ENCODE measurements around the gene TECTA.

TECTA gene

GRCh38 chr11:121206810-121207209 is 105.8 kb downstream of the TECTA start:
- Histone ChIP-seq H3K27me3 (ENCODE audit: control insufficient read depth, insufficient read depth, low read length) (no peaks in the 10 kb centered on the region), H3K4me1 (ENCODE audit: control insufficient read depth, insufficient read depth, low read length) (no peaks in the 10 kb centered on the region), H3K36me3 (ENCODE audit: control insufficient read depth, insufficient read depth, low read length) (no peaks in the 10 kb centered on the region), H3K4me3 (ENCODE audit: low read length) (no peak overlapping the region), H3K9me3 (ENCODE audit: control insufficient read depth, insufficient read depth, low read length) (no peaks in the 10 kb centered on the region), H3K27ac (ENCODE audit: low read length) (no peak overlapping the region)
- WGBS (ENCODE audit: insufficient coverage, insufficient read length), result no CpG with 5 or more reads among the region's 2 CpGs
- no peak for DNase-seq (ENCODE audit: low read depth, low spot score)

GRCh38 chr11:121207485-121208115 is 106.6 kb downstream of the TECTA start:
- H3K9me3 ChIP-seq (ENCODE audit: control insufficient read depth, insufficient read depth, low read length), result no peaks in the 10 kb centered on the region
- no peak for DNase-seq (ENCODE audit: low read depth, low spot score)
- no peaks in the 10 kb centered on the region for H3K27me3 ChIP-seq (ENCODE audit: control insufficient read depth, insufficient read depth, low read length)
- no peak overlapping the region for H3K27ac ChIP-seq (ENCODE audit: low read length)
- H3K36me3 ChIP-seq (ENCODE audit: control insufficient read depth, insufficient read depth, low read length), result no peaks in the 10 kb centered on the region
- no peak overlapping the region for H3K4me3 ChIP-seq (ENCODE audit: low read length)
- H3K4me1 ChIP-seq (ENCODE audit: control insufficient read depth, insufficient read depth, low read length), result no peaks in the 10 kb centered on the region

DNA sequence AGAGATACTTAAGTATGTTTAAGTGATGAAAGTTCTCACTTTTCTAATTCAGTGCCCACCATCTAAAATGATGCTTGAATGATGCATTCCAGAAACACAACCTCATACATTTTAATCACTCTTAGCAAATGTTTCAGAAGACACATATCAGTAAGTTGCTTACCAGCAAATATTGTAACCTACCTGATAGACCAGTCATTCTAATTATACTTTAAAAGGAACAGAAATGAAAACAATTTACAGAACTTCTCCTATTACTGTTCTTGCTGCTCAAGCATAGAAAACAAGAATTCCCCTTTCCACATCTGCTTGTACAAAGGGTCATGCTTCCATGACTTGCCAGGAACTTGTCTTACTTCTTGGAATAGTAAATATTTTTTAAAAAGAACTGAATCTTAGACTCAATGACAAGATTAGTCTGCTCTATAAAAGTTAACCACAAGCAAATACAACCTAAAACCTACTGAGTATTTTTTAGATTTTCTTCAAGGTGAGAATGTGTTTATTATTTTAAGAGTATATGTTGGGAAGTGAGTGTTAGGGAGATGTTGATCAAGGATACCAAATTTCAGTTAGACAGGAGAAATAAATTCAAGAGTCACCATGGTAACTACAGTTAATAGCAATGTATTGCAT is 109.5 kb downstream of the TECTA start:
- H3K9me3 ChIP-seq (ENCODE audit: control insufficient read depth, insufficient read depth, low read length), result no peaks in the 10 kb centered on the region
- no peak for DNase-seq (ENCODE audit: low read depth, low spot score)
- H3K27ac ChIP-seq (ENCODE audit: low read length), result no peak overlapping the region
- H3K4me1 ChIP-seq (ENCODE audit: control insufficient read depth, insufficient read depth, low read length), result no peaks in the 10 kb centered on the region
- H3K4me3 ChIP-seq (ENCODE audit: low read length), result no peak overlapping the region
- no peaks in the 10 kb centered on the region for H3K36me3 ChIP-seq (ENCODE audit: control insufficient read depth, insufficient read depth, low read length)
- no peaks in the 10 kb centered on the region for H3K27me3 ChIP-seq (ENCODE audit: control insufficient read depth, insufficient read depth, low read length)

- no peaks in the 10 kb centered on the region for H3K27me3 ChIP-seq (ENCODE audit: control insufficient read depth, insufficient read depth, low read length)
- WGBS (ENCODE audit: insufficient coverage, insufficient read length), result no CpG with 5 or more reads among the region's 1 CpG
- H3K27ac ChIP-seq (ENCODE audit: low read length), result no peak overlapping the region
- H3K4me3 ChIP-seq (ENCODE audit: low read length), result no peak overlapping the region
- no peaks in the 10 kb centered on the region for H3K9me3 ChIP-seq (ENCODE audit: control insufficient read depth, insufficient read depth, low read length)
- no peak for DNase-seq (ENCODE audit: low read depth, low spot score)
- no peaks in the 10 kb centered on the region for H3K4me1 ChIP-seq (ENCODE audit: control insufficient read depth, insufficient read depth, low read length)
- no peaks in the 10 kb centered on the region for H3K36me3 ChIP-seq (ENCODE audit: control insufficient read depth, insufficient read depth, low read length)
These were observed 110.6 kb downstream of the TECTA start for GRCh38 chr11:121211626-121212025.

- no peaks in the 10 kb centered on the region for H3K27me3 ChIP-seq (ENCODE audit: control insufficient read depth, insufficient read depth, low read length)
These were observed 111.7 kb downstream of the TECTA start for GRCh38 chr11:121212536-121213361.

DNA sequence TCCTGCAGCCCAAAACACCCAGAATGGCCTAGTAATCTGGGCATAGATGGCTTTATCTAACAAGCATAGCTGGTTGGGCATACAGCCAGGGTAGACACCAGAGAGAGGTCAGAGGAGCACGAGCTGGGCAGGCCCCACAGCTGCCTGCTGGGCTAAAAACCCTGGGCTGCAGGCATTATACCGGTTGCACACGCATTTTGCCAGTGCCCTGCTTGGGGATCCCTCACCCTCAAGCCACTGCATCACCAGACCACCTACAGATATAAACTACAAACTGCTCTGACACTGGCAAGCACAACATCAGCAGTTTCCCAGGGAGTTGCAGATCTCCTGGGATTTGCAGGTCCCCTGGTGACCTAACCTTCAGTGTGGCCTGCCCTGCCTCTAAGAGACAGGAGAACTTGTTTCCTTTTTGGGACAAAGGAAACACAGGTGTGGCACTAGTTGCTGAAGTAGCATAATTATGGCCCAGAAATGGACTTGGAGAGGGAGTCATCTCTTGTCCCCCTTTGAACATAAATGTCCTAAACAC is 112.4 kb downstream of the TECTA start:
- H3K36me3 ChIP-seq (ENCODE audit: control insufficient read depth, insufficient read depth, low read length), result no peaks in the 10 kb centered on the region
- H3K4me1 ChIP-seq (ENCODE audit: control insufficient read depth, insufficient read depth, low read length), result no peaks in the 10 kb centered on the region
- no CpG with 5 or more reads among the region's 3 CpGs for WGBS (ENCODE audit: insufficient coverage, insufficient read length)
- DNase-seq (ENCODE audit: low read depth, low spot score), result no peak
- no peak overlapping the region for H3K4me3 ChIP-seq (ENCODE audit: low read length)
- H3K9me3 ChIP-seq (ENCODE audit: control insufficient read depth, insufficient read depth, low read length), result no peaks in the 10 kb centered on the region
- no peak overlapping the region for H3K27ac ChIP-seq (ENCODE audit: low read length)
- H3K27me3 ChIP-seq (ENCODE audit: control insufficient read depth, insufficient read depth, low read length), result no peaks in the 10 kb centered on the region

More at GRCh38 chr11:121212536-121213361, 111.7 kb downstream of the TECTA start:
- Histone ChIP-seq H3K4me1 (ENCODE audit: control insufficient read depth, insufficient read depth, low read length) (no peaks in the 10 kb centered on the region), H3K4me3 (ENCODE audit: low read length) (no peak overlapping the region), H3K9me3 (ENCODE audit: control insufficient read depth, insufficient read depth, low read length) (no peaks in the 10 kb centered on the region), H3K27ac (ENCODE audit: low read length) (no peak overlapping the region), H3K36me3 (ENCODE audit: control insufficient read depth, insufficient read depth, low read length) (no peaks in the 10 kb centered on the region)
- DNase-seq (ENCODE audit: low read depth, low spot score), result no peak
- WGBS (ENCODE audit: insufficient coverage, insufficient read length), result no CpG with 5 or more reads among the region's 3 CpGs

DNA sequence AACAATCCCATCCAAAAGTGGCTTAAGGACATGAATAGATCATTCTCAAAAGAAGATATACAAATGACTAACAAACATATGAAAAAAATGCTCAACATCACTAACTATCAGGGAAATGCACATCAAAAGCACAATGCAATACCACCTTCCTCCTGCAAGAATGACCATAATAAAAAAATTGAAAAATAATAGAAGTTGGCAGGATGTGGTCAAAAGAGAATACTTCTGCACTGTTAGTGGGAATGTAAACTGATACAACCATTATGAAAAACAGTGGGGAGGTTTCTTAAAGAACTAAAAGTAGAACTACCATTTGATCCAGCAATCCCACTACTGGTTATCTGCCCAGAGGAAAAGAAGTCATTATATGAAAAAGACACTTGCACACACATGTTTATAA is 113.8 kb downstream of the TECTA start:
- Histone ChIP-seq H3K27me3 (ENCODE audit: control insufficient read depth, insufficient read depth, low read length) (no peaks in the 10 kb centered on the region), H3K27ac (ENCODE audit: low read length) (no peak overlapping the region), H3K4me1 (ENCODE audit: control insufficient read depth, insufficient read depth, low read length) (no peaks in the 10 kb centered on the region), H3K9me3 (ENCODE audit: control insufficient read depth, insufficient read depth, low read length) (no peaks in the 10 kb centered on the region), H3K36me3 (ENCODE audit: control insufficient read depth, insufficient read depth, low read length) (no peaks in the 10 kb centered on the region), H3K4me3 (ENCODE audit: low read length) (no peak overlapping the region)
- DNase-seq (ENCODE audit: low read depth, low spot score), result no peak

- Histone ChIP-seq H3K4me1 (ENCODE audit: control insufficient read depth, insufficient read depth, low read length) (no peaks in the 10 kb centered on the region), H3K36me3 (ENCODE audit: control insufficient read depth, insufficient read depth, low read length) (no peaks in the 10 kb centered on the region), H3K27me3 (ENCODE audit: control insufficient read depth, insufficient read depth, low read length) (no peaks in the 10 kb centered on the region), H3K9me3 (ENCODE audit: control insufficient read depth, insufficient read depth, low read length) (no peaks in the 10 kb centered on the region), H3K4me3 (ENCODE audit: low read length) (no peak overlapping the region), H3K27ac (ENCODE audit: low read length) (no peak overlapping the region)
- DNase-seq (ENCODE audit: low read depth, low spot score), result no peak
- WGBS (ENCODE audit: insufficient coverage, insufficient read length), result no CpG with 5 or more reads among the region's 5 CpGs
These were observed 120.6 kb downstream of the TECTA start for GRCh38 chr11:121221496-121222200.

DNA sequence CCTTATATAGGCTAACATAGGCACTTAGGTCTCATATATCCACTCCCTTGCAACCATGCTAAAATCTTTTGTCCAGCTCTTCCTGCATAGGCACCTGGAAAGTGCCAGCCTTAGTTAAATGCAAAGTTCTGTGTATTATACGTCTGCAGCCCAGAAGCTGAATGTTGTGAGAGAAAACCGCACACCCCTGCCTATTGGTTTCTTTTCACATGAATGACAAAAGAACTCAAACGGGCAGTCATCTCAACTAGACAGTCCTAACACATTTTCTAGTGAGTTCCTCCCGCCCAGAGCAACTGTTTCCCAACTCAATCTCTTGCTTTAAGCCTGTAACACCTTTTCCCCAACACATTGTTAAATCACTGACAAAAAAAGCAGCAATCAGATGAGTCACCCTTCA is 122.1 kb downstream of the TECTA start:
- Histone ChIP-seq H3K36me3 (ENCODE audit: control insufficient read depth, insufficient read depth, low read length) (no peaks in the 10 kb centered on the region), H3K9me3 (ENCODE audit: control insufficient read depth, insufficient read depth, low read length) (no peaks in the 10 kb centered on the region), H3K27ac (ENCODE audit: low read length) (no peak overlapping the region), H3K4me3 (ENCODE audit: low read length) (no peak overlapping the region), H3K27me3 (ENCODE audit: control insufficient read depth, insufficient read depth, low read length) (no peaks in the 10 kb centered on the region), H3K4me1 (ENCODE audit: control insufficient read depth, insufficient read depth, low read length) (no peaks in the 10 kb centered on the region)
- DNase-seq (ENCODE audit: low read depth, low spot score), result no peak
- WGBS (ENCODE audit: insufficient coverage, insufficient read length), result no CpG with 5 or more reads among the region's 4 CpGs

DNA sequence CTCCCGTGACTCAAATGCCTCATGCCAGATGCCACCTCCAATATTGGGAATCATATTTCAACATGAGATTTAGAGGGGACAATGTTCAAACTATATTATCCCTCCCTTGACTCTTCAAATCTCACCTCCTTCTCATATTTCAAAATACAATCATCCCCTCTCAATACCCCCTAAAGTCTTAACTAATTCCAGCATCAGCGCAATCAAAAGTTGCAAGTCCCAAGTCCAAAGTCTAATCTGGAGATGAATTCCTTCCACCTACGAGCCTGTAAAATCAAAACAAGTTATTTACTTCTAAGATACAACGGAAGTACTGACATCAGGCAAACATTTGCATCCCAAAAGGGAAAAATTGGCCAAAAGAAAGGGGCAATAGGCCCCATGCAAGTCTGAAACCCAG is 124.3 kb downstream of the TECTA start:
- Histone ChIP-seq H3K4me1 (ENCODE audit: control insufficient read depth, insufficient read depth, low read length) (no peaks in the 10 kb centered on the region), H3K36me3 (ENCODE audit: control insufficient read depth, insufficient read depth, low read length) (no peaks in the 10 kb centered on the region), H3K27ac (ENCODE audit: low read length) (no peak overlapping the region), H3K4me3 (ENCODE audit: low read length) (no peak overlapping the region), H3K9me3 (ENCODE audit: control insufficient read depth, insufficient read depth, low read length) (no peaks in the 10 kb centered on the region), H3K27me3 (ENCODE audit: control insufficient read depth, insufficient read depth, low read length) (no peaks in the 10 kb centered on the region)
- WGBS (ENCODE audit: insufficient coverage, insufficient read length), result no CpG with 5 or more reads among the region's 4 CpGs
- no peak for DNase-seq (ENCODE audit: low read depth, low spot score)
